Neural crest cell (in vitro differentiated cells): ENCODE data around the gene ACACB. TPM values are rescaled to one million over a fixed set of nuclear protein-coding genes. Genes with fewer than 3 reads are reported as not detected.

Source experiments
- DNase-seq: peaks from one replicate; pipeline ENCODE4 v3.0.0; 2021; ENCODE audit warnings: low read depth, mixed read lengths, low spot score
- H3K27ac Mint-ChIP-seq: one replicate; pipeline ENCODE4 v1.8.0; 2021; ENCODE audit warnings: mild to moderate bottlenecking, mixed read lengths; ENCODE audit not compliant: unreplicated experiment
- H3K27me3 Mint-ChIP-seq: 2 replicates; pipeline ENCODE4 v1.8.0; 2021; ENCODE audit warnings: low read depth, mild to moderate bottlenecking, mixed read lengths
- H3K36me3 Mint-ChIP-seq: 2 replicates; pipeline ENCODE4 v1.8.0; 2021; ENCODE audit warnings: low read depth, mild to moderate bottlenecking, mixed read lengths
- H3K4me1 Mint-ChIP-seq: 2 replicates; pipeline ENCODE4 v1.8.0; 2021; ENCODE audit warnings: mixed read lengths
- H3K4me3 Mint-ChIP-seq: one replicate; pipeline ENCODE4 v1.8.0; 2021; ENCODE audit warnings: mild to moderate bottlenecking, mixed read lengths
- H3K9me3 Mint-ChIP-seq: 2 replicates; pipeline ENCODE4 v1.8.0; 2021; ENCODE audit warnings: mixed read lengths
- total RNA-seq: library from RNA; stranded (reverse); gene quantifications from 2 replicates; pipeline ENCODE4 v1.2.1, GENCODE V29; 2021
- TF ChIP-seq, protein P1 (sequence below): fragments of 200-600 bp; sonication (generic); conservative IDR thresholded peaks from 2 replicates; pipeline ENCODE4 v1.5.0; 2021; ENCODE audit warnings: antibody characterized with exemption, mild to moderate bottlenecking

Gene ACACB
- total RNA-seq, 1 donor from 2014 or later, result 15.9 TPM

DNA sequence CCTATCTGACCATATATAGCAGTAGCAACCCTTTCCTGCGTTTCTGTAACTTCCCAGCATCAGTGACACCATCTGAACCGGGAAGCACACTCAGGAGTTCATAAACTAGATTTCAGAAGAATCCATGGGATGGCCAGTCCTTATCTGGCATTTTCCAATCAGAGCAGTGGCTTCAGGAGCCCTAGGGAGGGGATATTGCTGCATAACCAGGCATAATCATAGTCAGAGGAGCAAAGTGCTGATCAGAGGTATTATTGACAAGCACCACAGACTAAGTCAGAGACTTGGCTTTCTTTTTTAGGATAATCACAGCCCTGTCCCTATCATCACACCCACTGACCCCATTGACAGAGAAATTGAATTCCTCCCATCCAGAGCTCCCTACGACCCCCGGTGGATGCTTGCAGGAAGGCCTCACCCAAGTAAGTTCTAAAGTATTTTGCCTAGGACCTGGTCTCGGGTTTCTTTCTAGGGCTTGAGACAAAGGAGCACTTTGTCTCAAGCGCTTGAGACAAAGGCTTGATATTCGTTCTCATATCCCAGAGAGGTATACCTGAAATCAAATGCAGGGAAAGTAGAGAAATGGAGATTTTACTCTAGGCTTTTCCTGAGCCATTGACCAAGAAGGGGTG, 137.6 kb downstream of the ACACB start:
- Mint-ChIP-seq H3K4me3 (no peak overlapping the region), H3K36me3 (peaks cover 24% of the 10 kb centered on the region)
- TF ChIP-seq, protein P1, sequence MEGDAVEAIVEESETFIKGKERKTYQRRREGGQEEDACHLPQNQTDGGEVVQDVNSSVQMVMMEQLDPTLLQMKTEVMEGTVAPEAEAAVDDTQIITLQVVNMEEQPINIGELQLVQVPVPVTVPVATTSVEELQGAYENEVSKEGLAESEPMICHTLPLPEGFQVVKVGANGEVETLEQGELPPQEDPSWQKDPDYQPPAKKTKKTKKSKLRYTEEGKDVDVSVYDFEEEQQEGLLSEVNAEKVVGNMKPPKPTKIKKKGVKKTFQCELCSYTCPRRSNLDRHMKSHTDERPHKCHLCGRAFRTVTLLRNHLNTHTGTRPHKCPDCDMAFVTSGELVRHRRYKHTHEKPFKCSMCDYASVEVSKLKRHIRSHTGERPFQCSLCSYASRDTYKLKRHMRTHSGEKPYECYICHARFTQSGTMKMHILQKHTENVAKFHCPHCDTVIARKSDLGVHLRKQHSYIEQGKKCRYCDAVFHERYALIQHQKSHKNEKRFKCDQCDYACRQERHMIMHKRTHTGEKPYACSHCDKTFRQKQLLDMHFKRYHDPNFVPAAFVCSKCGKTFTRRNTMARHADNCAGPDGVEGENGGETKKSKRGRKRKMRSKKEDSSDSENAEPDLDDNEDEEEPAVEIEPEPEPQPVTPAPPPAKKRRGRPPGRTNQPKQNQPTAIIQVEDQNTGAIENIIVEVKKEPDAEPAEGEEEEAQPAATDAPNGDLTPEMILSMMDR, result no peak

DNA sequence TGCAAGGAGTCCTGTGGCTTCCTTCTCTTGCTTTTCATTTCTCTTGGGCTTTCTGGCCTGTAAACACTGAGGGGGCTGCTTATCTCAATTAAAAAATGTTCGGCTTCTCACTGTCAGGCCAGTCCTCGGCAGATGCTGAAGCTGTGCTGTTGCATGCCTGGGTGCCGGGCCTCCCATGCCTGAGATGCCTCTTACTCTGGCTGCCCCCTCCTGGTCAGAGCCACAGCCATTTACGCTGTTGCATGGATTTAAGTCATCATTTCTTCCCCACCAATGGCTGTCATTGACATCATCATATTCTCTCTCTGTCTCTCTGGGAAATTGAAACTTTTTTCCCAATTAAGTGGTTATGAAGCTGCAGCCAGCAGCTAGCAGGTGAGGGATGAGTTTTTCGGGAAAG, 139.0 kb downstream of the ACACB start:
- no peaks in the 10 kb centered on the region for H3K27me3 Mint-ChIP-seq
- H3K4me3 Mint-ChIP-seq, result no peak overlapping the region
- peaks cover 4% of the 10 kb centered on the region for H3K9me3 Mint-ChIP-seq
- H3K4me1 Mint-ChIP-seq, result no peaks in the 10 kb centered on the region
- DNase-seq, result no peak
- TF ChIP-seq, protein P1, result peak; percentile 19
- H3K27ac Mint-ChIP-seq, result peak overlapping the region; percentile 76
- peaks cover 24% of the 10 kb centered on the region for H3K36me3 Mint-ChIP-seq

More for the DNA sequence above, 137.6 kb downstream of the ACACB start:
- DNase-seq, result no peak
- Mint-ChIP-seq H3K9me3 (peaks cover 4% of the 10 kb centered on the region), H3K27me3 (no peaks in the 10 kb centered on the region), H3K4me1 (no peaks in the 10 kb centered on the region), H3K27ac (no peak overlapping the region)

- Mint-ChIP-seq H3K27ac (no peak overlapping the region), H3K9me3 (peaks cover 4% of the 10 kb centered on the region), H3K27me3 (no peaks in the 10 kb centered on the region), H3K4me3 (no peak overlapping the region), H3K4me1 (no peaks in the 10 kb centered on the region), H3K36me3 (peaks cover 24% of the 10 kb centered on the region)
- no peak for DNase-seq
- TF ChIP-seq, protein P1, result no peak
Measured at GRCh38 chr12:109256011-109256410, 139.6 kb downstream of the ACACB start.

DNA sequence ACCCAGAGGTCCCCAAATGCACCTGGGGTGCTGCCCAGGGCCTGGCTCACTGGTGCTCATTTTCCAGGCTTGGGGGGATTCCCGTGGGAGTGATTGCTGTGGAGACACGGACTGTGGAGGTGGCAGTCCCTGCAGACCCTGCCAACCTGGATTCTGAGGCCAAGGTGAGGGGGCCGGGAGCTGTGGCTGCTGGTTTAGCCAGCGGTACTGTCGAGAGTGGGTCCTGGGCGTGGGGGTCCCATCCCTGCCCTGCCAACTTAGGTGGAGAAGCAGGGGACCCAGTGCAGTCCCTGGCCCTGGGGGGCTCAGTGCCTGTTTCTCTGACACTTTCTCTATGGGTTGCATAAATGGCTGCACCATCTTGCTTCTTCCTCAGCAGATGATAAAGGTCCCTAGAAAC, 141.8 kb downstream of the ACACB start:
- peaks cover 21% of the 10 kb centered on the region for H3K36me3 Mint-ChIP-seq
- DNase-seq, result no peak
- no peaks in the 10 kb centered on the region for H3K4me1 Mint-ChIP-seq
- peaks cover 4% of the 10 kb centered on the region for H3K9me3 Mint-ChIP-seq
- TF ChIP-seq, protein P1, result no peak
- H3K27ac Mint-ChIP-seq, result no peak overlapping the region
- H3K4me3 Mint-ChIP-seq, result no peak overlapping the region
- no peaks in the 10 kb centered on the region for H3K27me3 Mint-ChIP-seq

DNA sequence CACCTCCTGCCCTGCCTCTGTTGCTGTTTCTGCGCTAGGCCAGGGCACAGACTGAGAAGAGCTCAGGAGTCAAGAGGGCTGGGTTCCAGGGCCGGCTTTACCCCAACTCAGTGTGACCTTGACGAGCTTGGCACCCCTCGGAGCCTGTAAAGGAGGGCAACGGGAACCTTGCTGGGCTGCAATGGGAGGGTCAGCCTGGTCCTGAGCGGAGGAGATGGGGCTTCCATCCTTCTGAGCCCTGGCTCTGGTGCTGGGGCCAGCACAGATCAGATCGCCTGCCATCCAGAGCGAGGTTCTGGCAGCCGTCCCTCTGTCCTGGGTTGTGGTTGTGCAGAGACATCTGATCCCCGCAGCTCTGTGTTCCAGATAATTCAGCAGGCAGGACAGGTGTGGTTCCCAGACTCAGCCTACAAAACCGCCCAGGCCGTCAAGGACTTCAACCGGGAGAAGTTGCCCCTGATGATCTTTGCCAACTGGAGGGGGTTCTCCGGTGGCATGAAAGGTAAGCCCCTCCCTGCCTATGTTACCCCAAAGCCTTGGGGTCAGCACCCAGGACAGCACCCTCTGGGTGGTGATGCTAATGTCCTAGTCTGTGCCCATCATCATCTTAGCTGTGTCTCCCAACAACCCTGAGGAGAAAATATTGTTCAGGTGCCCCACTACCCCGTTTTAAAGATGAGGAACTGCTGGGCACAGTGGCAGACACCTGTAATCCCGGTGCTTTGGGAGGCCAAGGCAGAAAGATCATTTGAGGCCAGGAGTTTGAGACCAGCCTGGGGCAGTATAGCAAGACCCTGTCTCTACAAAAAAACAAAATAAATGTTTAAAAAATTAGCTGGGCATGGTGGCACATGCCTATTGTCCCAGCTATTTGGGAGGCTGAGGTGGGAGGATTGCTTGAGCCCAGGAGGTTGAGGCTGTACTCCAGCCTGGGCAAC, 142.5 kb downstream of the ACACB start:
- peaks cover 16% of the 10 kb centered on the region for H3K36me3 Mint-ChIP-seq
- peaks cover under 1% of the 10 kb centered on the region for H3K9me3 Mint-ChIP-seq
- TF ChIP-seq, protein P1, result no peak
- H3K27ac Mint-ChIP-seq, result no peak overlapping the region
- H3K4me1 Mint-ChIP-seq, result no peaks in the 10 kb centered on the region
- no peaks in the 10 kb centered on the region for H3K27me3 Mint-ChIP-seq
- DNase-seq, result no peak
- H3K4me3 Mint-ChIP-seq, result no peak overlapping the region
